HEK293T (cell line): Measurements from ENCODE around the gene FAM219B.
"Not testable (repeated sequence)": the region's sequence is repeated elsewhere in the genome, so short reads cannot be mapped to it uniquely, and the experiment has no call there.

Experiments used
- CTCF ChIA-PET: fragments of 350-600 bp; formaldehyde crosslinking; extraction: SDS; loops from one replicate; lab custom pipeline; 2021; ENCODE audit warnings: antibody characterized with exemption, inconsistent platforms; lab: Yijun Ruan, JAX
- POLR2A ChIA-PET: fragments of 350-600 bp; formaldehyde crosslinking; extraction: SDS; loops from one replicate; lab custom pipeline; 2020; ENCODE audit warnings: antibody characterized with exemption, inconsistent platforms; lab: Yijun Ruan, JAX
- DNase-seq: peaks from one replicate; pipeline ENCODE4 v3.0.0; 2012; ENCODE audit warnings: mixed read lengths; ENCODE audit errors: extremely low spot score
- ARNT ChIP-seq: fragments of 450-650 bp; IDR thresholded peaks from 2 replicates; pipeline ENCODE4 v1.6.1; 2017; ENCODE audit warnings: mild to moderate bottlenecking
- BHLHE40 ChIP-seq: fragments of 450-650 bp; IDR thresholded peaks from 2 replicates; pipeline ENCODE4 v1.6.1; 2016; ENCODE audit warnings: mild to moderate bottlenecking, moderate library complexity, borderline replicate concordance
- CTBP1 ChIP-seq: fragments of 450-650 bp; IDR thresholded peaks from 2 replicates; pipeline ENCODE4 v1.6.1; 2016; ENCODE audit warnings: borderline replicate concordance
- ELF4 ChIP-seq: fragments of 450-650 bp; IDR thresholded peaks from 2 replicates; pipeline ENCODE4 v1.6.1; 2017; ENCODE audit warnings: antibody characterized with exemption
- FOXA1 ChIP-seq: fragments of 450-650 bp; IDR thresholded peaks from 2 replicates; pipeline ENCODE4 v1.6.1; 2016; ENCODE audit warnings: mild to moderate bottlenecking
- FOXK2 ChIP-seq: fragments of 450-650 bp; IDR thresholded peaks from 2 replicates; pipeline ENCODE4 v1.6.1; 2016; ENCODE audit warnings: mild to moderate bottlenecking
- FOXM1 ChIP-seq: fragments of 450-650 bp; IDR thresholded peaks from 2 replicates; pipeline ENCODE4 v1.6.1; 2017; ENCODE audit warnings: mild to moderate bottlenecking, borderline replicate concordance
- HDGF ChIP-seq: fragments of 450-650 bp; IDR thresholded peaks from 2 replicates; pipeline ENCODE4 v1.6.1; 2017; ENCODE audit warnings: antibody characterized with exemption, borderline replicate concordance
- L3MBTL2 ChIP-seq: fragments of 450-650 bp; conservative IDR thresholded peaks from 2 replicates; pipeline ENCODE4 v1.6.1; 2016; ENCODE audit warnings: mild to moderate bottlenecking
- LEF1 ChIP-seq: fragments of 450-650 bp; IDR thresholded peaks from 2 replicates; pipeline ENCODE4 v1.6.1; 2017; ENCODE audit warnings: mild to moderate bottlenecking, borderline replicate concordance
- NFRKB ChIP-seq: fragments of 450-650 bp; IDR thresholded peaks from 2 replicates; pipeline ENCODE4 v1.6.1; 2016; ENCODE audit warnings: mild to moderate bottlenecking, moderate library complexity
- SP1 ChIP-seq: fragments of 450-650 bp; IDR thresholded peaks from 2 replicates; pipeline ENCODE4 v1.6.1; 2017
- SUZ12 ChIP-seq: fragments of 450-650 bp; IDR thresholded peaks from 2 replicates; pipeline ENCODE4 v1.6.1; 2016; ENCODE audit warnings: mild to moderate bottlenecking
- TARDBP ChIP-seq: fragments of 450-650 bp; IDR thresholded peaks from 2 replicates; pipeline ENCODE4 v1.6.1; 2016
- ZNF384 ChIP-seq: fragments of 450-650 bp; IDR thresholded peaks from 2 replicates; pipeline ENCODE4 v1.6.1; 2016
- TF ChIP-seq, protein P1 (sequence below): fragments of 450-650 bp; IDR thresholded peaks from 2 replicates; pipeline ENCODE4 v1.6.1; 2016

FAM219B gene

DNA sequence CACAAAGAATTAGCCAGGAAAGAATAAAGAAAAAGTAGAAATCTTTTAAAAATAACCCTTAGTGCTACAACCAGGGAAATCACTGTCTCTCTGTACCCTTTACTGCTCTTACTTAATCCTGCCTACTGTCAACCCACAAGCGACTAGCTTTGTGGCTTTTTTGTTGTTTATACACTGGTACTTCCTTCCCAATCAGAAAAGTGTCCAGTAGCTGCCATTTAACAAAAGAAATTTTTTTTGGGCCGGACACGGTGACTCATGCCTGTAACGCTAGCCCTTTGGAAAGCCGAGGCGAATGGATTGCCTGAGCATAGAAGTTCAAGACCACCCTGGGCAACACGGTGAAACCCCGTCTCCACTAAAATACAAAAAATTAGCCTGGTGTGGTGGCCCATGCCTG lies 13.8 kb upstream of the FAM219B start:
- POLR2A ChIA-PET, result interaction anchor here (1.2 to 1.5 kb wide), 2 partner anchors 13 to 14 kb away, joined by 4 to 6 read pairs; partner anchors contain the start of gene FAM219B

DNA sequence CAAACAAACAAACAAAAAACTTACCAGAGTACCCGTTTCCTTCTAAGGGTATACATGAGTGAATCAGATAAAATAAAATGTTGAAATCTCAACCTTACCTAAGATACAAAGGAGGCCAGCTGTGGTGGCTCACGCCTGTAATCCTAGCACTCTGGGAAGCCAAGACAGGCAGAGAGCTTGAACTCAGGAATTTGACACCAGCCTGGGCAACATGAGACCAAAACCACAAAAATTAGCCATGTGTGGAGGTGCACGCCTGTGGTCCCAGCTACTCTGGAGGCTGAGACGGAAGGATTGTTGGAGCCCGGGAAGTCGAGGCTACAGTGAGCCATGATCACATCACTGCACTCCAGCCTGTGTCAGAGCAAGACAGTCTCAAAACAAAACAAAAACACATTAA lies 11.0 kb upstream of the FAM219B start:
- no peak for DNase-seq
- CTCF ChIA-PET, result interaction anchor here (0.7 to 1.3 kb wide), 2 partner anchors 16 to 44 kb away, joined by 3 to 7 read pairs; partner anchors contain the start of gene SCAMP2
- POLR2A ChIA-PET, result interaction anchor here (1.2 to 3.3 kb wide), 3 partner anchors 10 to 20 kb away, joined by 3 to 20 read pairs (median 5); partner anchors contain the start of genes COX5A and FAM219B
- TF ChIP-seq LEF1, result no peak
- no peak for TF ChIP-seq FOXM1
- no peak for TF ChIP-seq FOXK2
- TF ChIP-seq ARNT, result no peak
- TF ChIP-seq CTBP1, result no peak
- no peak for TF ChIP-seq SP1
- TF ChIP-seq L3MBTL2, result no peak
- TF ChIP-seq BHLHE40, result no peak
- TF ChIP-seq FOXA1, result no peak
- no peak for TF ChIP-seq TARDBP
- TF ChIP-seq, protein P1, sequence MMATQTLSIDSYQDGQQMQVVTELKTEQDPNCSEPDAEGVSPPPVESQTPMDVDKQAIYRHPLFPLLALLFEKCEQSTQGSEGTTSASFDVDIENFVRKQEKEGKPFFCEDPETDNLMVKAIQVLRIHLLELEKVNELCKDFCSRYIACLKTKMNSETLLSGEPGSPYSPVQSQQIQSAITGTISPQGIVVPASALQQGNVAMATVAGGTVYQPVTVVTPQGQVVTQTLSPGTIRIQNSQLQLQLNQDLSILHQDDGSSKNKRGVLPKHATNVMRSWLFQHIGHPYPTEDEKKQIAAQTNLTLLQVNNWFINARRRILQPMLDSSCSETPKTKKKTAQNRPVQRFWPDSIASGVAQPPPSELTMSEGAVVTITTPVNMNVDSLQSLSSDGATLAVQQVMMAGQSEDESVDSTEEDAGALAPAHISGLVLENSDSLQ, result no peak
- no peak for TF ChIP-seq ZNF384
- TF ChIP-seq HDGF, result no peak
- TF ChIP-seq SUZ12, result no peak
- TF ChIP-seq ELF4, result no peak
- TF ChIP-seq NFRKB, result no peak

More for the DNA sequence above, 13.8 kb upstream of the FAM219B start:
- DNase-seq, result no peak
- TF ChIP-seq SP1 (no peak), BHLHE40 (no peak), FOXK2 (no peak), FOXA1 (no peak), ELF4 (no peak)
- TF ChIP-seq, protein P1, result no peak
- CTCF ChIA-PET, result interaction anchor here (0.6 kb wide), 1 partner anchor 30 kb away, joined by 3 read pairs; no protein-coding TSS in a partner anchor

DNA sequence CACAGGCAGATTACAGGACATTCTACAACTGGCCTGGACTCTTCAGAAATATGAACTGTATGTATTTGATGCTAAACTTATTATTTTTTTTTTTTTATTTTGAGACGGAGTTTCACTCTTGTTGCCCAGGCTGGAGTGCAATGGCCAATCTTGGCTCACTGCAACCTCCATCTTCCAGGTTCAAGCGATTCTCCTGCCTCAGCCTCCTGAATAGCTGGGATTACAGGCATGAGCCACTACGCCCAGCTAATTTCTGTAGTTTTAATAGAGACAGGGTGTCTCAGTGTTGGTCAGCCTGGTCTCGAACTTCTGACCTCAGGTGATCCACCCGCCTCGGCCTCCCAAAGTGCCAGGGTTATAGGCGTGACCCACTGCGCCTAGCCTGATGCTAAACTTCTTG lies 7.1 kb upstream of the FAM219B start:
- POLR2A ChIA-PET, DNase-seq, CTCF ChIA-PET: not testable (repeated sequence)

DNA sequence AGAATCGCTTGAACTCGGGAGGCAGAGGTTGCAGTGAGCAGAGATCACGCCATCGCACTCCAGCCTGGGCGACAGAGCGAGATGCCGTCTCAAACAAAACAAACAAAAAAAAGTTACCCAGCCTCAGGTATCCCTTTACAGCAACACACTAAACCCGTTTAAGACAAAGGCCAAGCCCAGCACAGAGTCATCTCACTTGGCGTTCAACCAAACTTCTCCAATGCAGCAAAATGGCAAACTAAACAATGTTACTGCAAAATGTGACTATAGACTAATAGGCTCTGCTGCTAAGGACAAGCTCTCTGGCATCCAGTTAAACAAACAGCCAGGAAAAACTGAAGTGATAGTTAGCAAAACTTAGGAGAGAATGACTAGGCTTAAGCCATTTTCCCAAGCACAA lies 6.4 kb upstream of the FAM219B start:
- CTCF ChIA-PET, result interaction anchor here (1.1 kb wide), 1 partner anchor 12 kb away, joined by 3 read pairs; no protein-coding TSS in a partner anchor
- POLR2A ChIA-PET, result interaction anchor here (0.7 kb wide), 1 partner anchor 9 kb away, joined by 3 read pairs; no protein-coding TSS in a partner anchor
- TF ChIP-seq, protein P1, result no peak
- no peak for TF ChIP-seq BHLHE40
- no peak for TF ChIP-seq FOXK2
- TF ChIP-seq CTBP1, result no peak
- no peak for TF ChIP-seq LEF1
- no peak for TF ChIP-seq ELF4
- no peak for TF ChIP-seq FOXA1
- TF ChIP-seq TARDBP, result no peak
- TF ChIP-seq ZNF384, result no peak
- no peak for TF ChIP-seq HDGF
- no peak for TF ChIP-seq SP1
- no peak for TF ChIP-seq L3MBTL2
- no peak for TF ChIP-seq SUZ12
- TF ChIP-seq NFRKB, result no peak
- no peak for TF ChIP-seq ARNT
- DNase-seq, result no peak

DNA sequence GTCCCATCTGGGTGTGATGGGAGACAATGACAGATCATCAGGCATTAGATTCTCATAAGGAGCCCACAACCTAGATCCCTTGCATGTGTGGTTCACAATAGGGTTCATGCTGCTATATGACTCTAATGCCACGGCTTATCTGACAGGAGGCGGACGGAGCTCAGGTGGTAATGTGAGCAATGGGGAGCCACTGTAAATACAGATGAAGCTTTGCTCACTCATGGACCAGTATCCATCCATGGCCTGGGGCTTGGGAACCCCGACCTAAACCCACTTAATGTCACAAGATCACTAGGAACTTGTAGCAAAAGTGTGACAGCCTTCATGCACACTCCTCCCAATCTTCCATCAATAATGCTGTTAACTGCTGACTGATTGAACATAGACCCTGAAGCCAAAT lies 2.0 kb upstream of the FAM219B start:
- no peak for DNase-seq
- TF ChIP-seq HDGF, result no peak
- TF ChIP-seq ARNT, result no peak
- TF ChIP-seq ELF4, result no peak
- no peak for TF ChIP-seq CTBP1
- TF ChIP-seq LEF1, result no peak
- TF ChIP-seq FOXM1, result no peak
- no peak for TF ChIP-seq SUZ12
- no peak for TF ChIP-seq FOXK2
- no peak for TF ChIP-seq FOXA1
- ChIA-PET CTCF (no interaction called here), POLR2A (interaction anchor here (1.5 to 3.7 kb wide), 4 partner anchors 9 to 67 kb away, joined by 5 to 25 read pairs (median 22); partner anchors contain the start of genes COX5A, RPP25 and ULK3)

DNA sequence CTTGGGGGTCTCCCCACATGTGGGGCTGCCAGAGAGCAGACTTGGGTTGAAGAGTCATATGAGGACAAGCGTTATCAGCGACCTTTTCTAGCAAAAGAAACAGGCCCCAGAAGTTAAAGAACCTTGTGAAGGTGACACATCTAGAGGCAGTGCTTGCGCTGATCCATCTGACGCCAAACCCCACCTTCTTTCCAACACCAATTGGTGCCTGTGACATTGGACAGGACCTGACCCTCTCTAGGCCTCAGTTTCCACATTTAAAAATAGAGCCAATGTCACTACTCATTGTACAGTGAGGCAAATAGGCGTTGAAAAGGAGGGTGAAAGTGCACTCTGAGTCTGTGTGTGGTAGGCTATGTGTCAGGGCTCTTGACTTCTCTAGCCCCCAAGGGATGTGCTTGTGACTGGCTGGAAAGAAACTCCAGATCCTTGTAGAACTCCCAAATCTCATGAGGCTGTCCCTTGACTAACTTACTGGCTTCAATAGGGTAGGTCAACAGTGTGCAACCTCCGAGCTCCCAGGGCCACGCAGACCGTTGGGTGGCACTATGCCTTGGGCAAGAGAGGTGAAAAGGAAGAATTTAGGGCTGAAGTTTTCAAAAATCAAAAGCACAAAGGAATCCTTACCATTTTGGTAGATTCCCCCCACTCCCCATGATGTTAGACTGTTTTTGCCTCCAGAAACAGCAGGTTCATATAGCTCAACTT lies 666 bp upstream of the FAM219B start:
- DNase-seq, result peak; percentile 38
- ChIA-PET CTCF (interaction anchor here (0.9 to 1.1 kb wide), 2 partner anchors 28 to 43 kb away, joined by 3 read pairs; no protein-coding TSS in a partner anchor), POLR2A (interaction anchor here (0.7 to 3.7 kb wide), 29 partner anchors 10 to 323 kb away, joined by 3 to 35 read pairs (median 5); partner anchors contain the start of genes COX5A, MPI, RPP25 and SCAMP5)
- no peak for TF ChIP-seq TARDBP
- TF ChIP-seq NFRKB, result no peak
- no peak for TF ChIP-seq FOXA1
- TF ChIP-seq ARNT, result no peak
- TF ChIP-seq LEF1, result no peak
- no peak for TF ChIP-seq SUZ12
- no peak for TF ChIP-seq L3MBTL2
- no peak for TF ChIP-seq SP1
- TF ChIP-seq HDGF, result no peak
- TF ChIP-seq FOXK2, result no peak
- no peak for TF ChIP-seq ZNF384
- TF ChIP-seq ELF4, result no peak
